Endothelial cell of umbilical vein (primary cell): ENCODE data around the gene GIMAP8. TPM values are rescaled to one million over a fixed set of nuclear protein-coding genes. Genes with fewer than 3 reads are reported as not detected.

ENCODE experiments used
- BruUV-seq: library from RNA; stranded (reverse); fragments of 400-500 nt; replicated peaks from 2 replicates; lab custom pipeline; 2021; lab: Mats Ljungman, UMichigan
- CTCF ChIA-PET: fragments of 300-600, 350-600 bp; sonication (Branson Sonifier 250); formaldehyde crosslinking; loops from one replicate; lab custom pipeline; 2021; ENCODE audit warnings: antibody characterized with exemption, inconsistent platforms; lab: Charles Lee
- POLR2A ChIA-PET: fragments of 300-600, 350-600 bp; sonication (Branson Sonifier 250); formaldehyde crosslinking; loops from one replicate; lab custom pipeline; 2021; ENCODE audit warnings: antibody characterized with exemption, inconsistent platforms; lab: Charles Lee
- DNase-seq: peaks from one replicate; pipeline ENCODE4 v3.0.0-alpha.2; 2011; ENCODE audit warnings: low read depth, low spot score
- FAIRE-seq: peaks from 2 replicates; lab custom pipeline; 2011; peaks lifted over from hg19 to GRCh38; lab: Jason Lieb, UNC
- H2AFZ ChIP-seq: 2 replicates; pipeline ENCODE4 v1.6.0; 2012; ENCODE audit warnings: low read depth, low read length, control low read depth, inconsistent platforms
- H3K27ac ChIP-seq: 2 replicates; pipeline ENCODE4 v1.5.1; 2011; ENCODE audit warnings: low read depth, mild to moderate bottlenecking, control low read depth, low read length, moderate library complexity; ENCODE audit not compliant: insufficient read depth
- H3K27me3 ChIP-seq, 2 experiments: 2 replicates each; pipeline versions ENCODE4 v1.6.0 to v1.6.1; 2011; ENCODE audit warnings: low read length in 2 of 2, mixed read lengths in 1 of 2; ENCODE audit not compliant: control insufficient read depth in 2 of 2, insufficient read depth in 2 of 2
- H3K36me3 ChIP-seq, 2 experiments: 2 replicates in 1 of 2; 3 replicates in 1 of 2; pipeline ENCODE4 v1.5.1; 2011; ENCODE audit warnings: low read length in 2 of 2, mild to moderate bottlenecking in 1 of 2, moderate library complexity in 1 of 2; ENCODE audit not compliant: control insufficient read depth in 2 of 2, insufficient read depth in 2 of 2; ENCODE audit errors: extremely low read depth in 1 of 2
- H3K4me1 ChIP-seq: 3 replicates; pipeline ENCODE4 v1.5.1; 2011; ENCODE audit warnings: mild to moderate bottlenecking, low read length; ENCODE audit not compliant: control insufficient read depth, insufficient read depth; ENCODE audit errors: extremely low read depth
- H3K4me2 ChIP-seq: 2 replicates; pipeline ENCODE4 v1.6.1; 2011; ENCODE audit warnings: low read length, control low read depth, mixed read lengths; ENCODE audit not compliant: insufficient read depth
- H3K4me3 ChIP-seq, 3 experiments: fragments of 200-600 bp in 1 of 3; sonication (generic), shearing (Covaris generic) in 1 of 3; replicated peaks in 1 of 3; 2 replicates each; pipeline ENCODE4 v1.5.1; 2011 to 2016; ENCODE audit warnings: control low read depth in 3 of 3, low read length in 3 of 3, mild to moderate bottlenecking in 2 of 3, inconsistent platforms in 1 of 3, low read depth in 1 of 3, moderate library complexity in 1 of 3; ENCODE audit not compliant: insufficient read depth in 1 of 3
- H3K79me2 ChIP-seq: 2 replicates; pipeline ENCODE4 v1.6.0; 2012; ENCODE audit warnings: low read length, inconsistent platforms; ENCODE audit not compliant: control insufficient read depth, insufficient read depth
- H3K9ac ChIP-seq: replicated peaks from 2 replicates; pipeline ENCODE3; 2011; ENCODE audit warnings: low read length, control low read depth; ENCODE audit not compliant: insufficient read depth; ENCODE audit errors: extremely low read depth
- H3K9me1 ChIP-seq: replicated peaks from 3 replicates; pipeline ENCODE4 v1.6.0; 2011; ENCODE audit warnings: mild to moderate bottlenecking, low read length; ENCODE audit not compliant: control insufficient read depth, insufficient read depth; ENCODE audit errors: extremely low read depth
- H3K9me3 ChIP-seq: replicated peaks from 2 replicates; pipeline ENCODE4 v1.5.1; 2012; ENCODE audit warnings: low read length, inconsistent platforms; ENCODE audit not compliant: control insufficient read depth, insufficient read depth
- H4K20me1 ChIP-seq: replicated peaks from 2 replicates; pipeline ENCODE3; 2011; ENCODE audit warnings: mild to moderate bottlenecking, low read length; ENCODE audit not compliant: control insufficient read depth, insufficient read depth; ENCODE audit errors: extremely low read depth
- EZH2 ChIP-seq: IDR thresholded peaks from 2 replicates; pipeline ENCODE4 v1.6.1; 2012; ENCODE audit warnings: borderline replicate concordance, low read depth, mild to moderate bottlenecking, moderate library complexity, low read length, inconsistent platforms; ENCODE audit not compliant: severe bottlenecking
- FOS ChIP-seq: IDR thresholded peaks from 2 replicates; pipeline ENCODE4 v1.6.1; 2011; ENCODE audit warnings: mild to moderate bottlenecking, low read length, moderate library complexity, borderline replicate concordance; ENCODE audit not compliant: insufficient read depth
- GATA2 ChIP-seq: IDR thresholded peaks from 2 replicates; pipeline ENCODE4 v1.7.0; 2011; ENCODE audit warnings: low read depth, mild to moderate bottlenecking, moderate library complexity, mixed read lengths, low read length; ENCODE audit not compliant: insufficient read length, insufficient read depth
- JUN ChIP-seq: IDR thresholded peaks from 2 replicates; pipeline ENCODE4 v1.6.1; 2011; ENCODE audit warnings: borderline replicate concordance, low read depth; ENCODE audit not compliant: insufficient read length, insufficient read depth
- MYC ChIP-seq: IDR thresholded peaks from one replicate; pipeline ENCODE4 v1.6.1; 2011; ENCODE audit warnings: mild to moderate bottlenecking, low read depth, low read length
- POLR2A ChIP-seq: IDR thresholded peaks from 2 replicates; pipeline ENCODE4 v1.6.1; 2012; ENCODE audit warnings: low read depth, mild to moderate bottlenecking, control low read depth, low read length
- POLR2AphosphoS5 ChIP-seq: IDR thresholded peaks from 2 replicates; pipeline ENCODE4 v1.6.1; 2012; ENCODE audit warnings: low read depth, mild to moderate bottlenecking, control low read depth, low read length, moderate library complexity; ENCODE audit not compliant: insufficient read depth
- dilution Hi-C: fragments of 300-500 bp; cut with MboI; formaldehyde crosslinking; loops from one replicate; pipeline ENCODE4 v1.15.0; 2019; ENCODE audit warnings: low sequenced_read_pairs; ENCODE audit not compliant: extremely low pct_ligation_motif_present
- intact Hi-C: fragments of 100-400 bp; cut with micrococcal nuclease; formaldehyde crosslinking; loops from one replicate; pipeline ENCODE4 v1.10.0; 2022
- polyA plus RNA-seq, 4 experiments: library from polyadenylated mRNA; depleted of rRNA in 3 of 4; stranded (reverse) in 3 of 4; unstranded in 1 of 4; fragments of >200 nt; gene quantifications; 2 replicates each; pipeline versions ENCODE4 v1.2.1 to v1.2.3, GENCODE V29; 2011 to 2012; ENCODE audit warnings: missing spikeins in 1 of 4
- total RNA-seq: library from RNA; stranded (reverse); gene quantifications from 2 replicates; pipeline ENCODE4 v1.2.3, GENCODE V29; 2021
- TF ChIP-seq, protein P1 (sequence below), 2 donors: IDR thresholded peaks; 1 replicate in 1 of 2; 2 replicates in 1 of 2; pipeline ENCODE4 v1.5.1; 2011; ENCODE audit warnings: low read length in 2 of 2, mild to moderate bottlenecking in 2 of 2, moderate library complexity in 2 of 2, control low read depth in 1 of 2, inconsistent platforms in 1 of 2, low read depth in 1 of 2; ENCODE audit not compliant: insufficient read depth in 1 of 2; ENCODE audit errors: extremely low read depth in 1 of 2
- TF ChIP-seq, protein P2 (sequence below): IDR thresholded peaks from 2 replicates; pipeline ENCODE4 v1.6.1; 2011; ENCODE audit not compliant: insufficient read depth, insufficient read length

GIMAP8 gene
- total and polyA plus RNA-seq, 2 donors (not counting 3 experiments of a cell fraction or from before 2014, with no cell fraction given): 32.2 to 71.8 TPM

DNA sequence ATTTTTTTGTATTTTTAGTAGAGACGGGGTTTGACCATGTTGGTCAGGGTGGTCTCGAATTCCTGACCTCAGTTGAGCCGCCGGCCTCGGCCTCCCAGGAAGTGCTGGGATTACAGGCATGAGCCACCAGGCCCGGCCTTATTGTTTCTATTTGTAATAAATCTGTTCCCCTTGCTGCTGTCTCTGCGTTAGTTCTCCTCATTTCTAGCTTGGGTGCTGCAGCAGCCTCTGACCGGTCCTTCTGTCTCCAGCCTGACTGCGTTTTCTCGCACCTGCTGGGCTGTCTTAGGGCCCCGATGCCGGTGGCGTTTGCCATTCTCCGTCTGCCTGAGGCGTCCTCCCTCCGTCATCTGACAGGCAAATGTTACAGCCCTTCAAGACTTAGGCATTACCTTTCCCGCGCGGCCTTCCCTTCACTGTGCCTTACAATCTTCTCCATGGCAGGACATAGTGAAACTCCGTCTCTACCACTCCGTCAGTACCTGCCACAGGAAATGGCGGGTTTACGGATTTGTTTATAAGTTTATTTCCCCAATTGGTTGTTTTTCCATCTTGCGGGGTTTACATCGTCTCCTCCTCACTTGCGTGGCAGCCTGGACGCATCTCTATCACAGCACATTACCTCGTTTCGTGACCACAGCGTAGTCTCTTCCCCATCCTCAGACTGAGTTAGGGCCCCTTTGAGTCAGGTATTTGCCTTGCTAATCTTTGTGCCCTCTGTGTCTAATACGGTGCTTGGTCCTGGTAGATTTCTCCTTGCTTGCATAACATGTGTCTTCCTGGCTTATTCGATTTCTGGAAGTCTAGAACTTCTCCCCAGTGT, 2.3 kb upstream of the GIMAP8 start:
- no peaks in the 10 kb centered on the region for H3K36me3 ChIP-seq
- H3K9me1 ChIP-seq: no peaks in the 10 kb centered on the region
- no peaks in the 10 kb centered on the region for H3K9me3 ChIP-seq
- dilution Hi-C loops: no loop called here
- H3K79me2 ChIP-seq: peaks cover 22% of the 10 kb centered on the region
- H3K27me3 ChIP-seq: no peaks in the 10 kb centered on the region
- H3K4me1 ChIP-seq: peaks cover 30% of the 10 kb centered on the region
- ChIA-PET CTCF (interaction anchor here (0.7 to 7.1 kb wide), 46 partner anchors 10 to 541 kb away, joined by 3 to 120 read pairs (median 6); partner anchors contain the start of genes GIMAP1, GIMAP2, GIMAP4 and GIMAP5), POLR2A (no interaction called here)
- intact Hi-C loops: loop anchor here (1.0 kb wide), 4 partner anchors 290 to 429 kb away; no protein-coding TSS in a partner anchor
- TF ChIP-seq MYC (no peak), POLR2A (no peak), JUN (no peak), GATA2 (no peak), POLR2AphosphoS5 (no peak), FOS (no peak), EZH2 (no peak)
- TF ChIP-seq, protein P1, sequence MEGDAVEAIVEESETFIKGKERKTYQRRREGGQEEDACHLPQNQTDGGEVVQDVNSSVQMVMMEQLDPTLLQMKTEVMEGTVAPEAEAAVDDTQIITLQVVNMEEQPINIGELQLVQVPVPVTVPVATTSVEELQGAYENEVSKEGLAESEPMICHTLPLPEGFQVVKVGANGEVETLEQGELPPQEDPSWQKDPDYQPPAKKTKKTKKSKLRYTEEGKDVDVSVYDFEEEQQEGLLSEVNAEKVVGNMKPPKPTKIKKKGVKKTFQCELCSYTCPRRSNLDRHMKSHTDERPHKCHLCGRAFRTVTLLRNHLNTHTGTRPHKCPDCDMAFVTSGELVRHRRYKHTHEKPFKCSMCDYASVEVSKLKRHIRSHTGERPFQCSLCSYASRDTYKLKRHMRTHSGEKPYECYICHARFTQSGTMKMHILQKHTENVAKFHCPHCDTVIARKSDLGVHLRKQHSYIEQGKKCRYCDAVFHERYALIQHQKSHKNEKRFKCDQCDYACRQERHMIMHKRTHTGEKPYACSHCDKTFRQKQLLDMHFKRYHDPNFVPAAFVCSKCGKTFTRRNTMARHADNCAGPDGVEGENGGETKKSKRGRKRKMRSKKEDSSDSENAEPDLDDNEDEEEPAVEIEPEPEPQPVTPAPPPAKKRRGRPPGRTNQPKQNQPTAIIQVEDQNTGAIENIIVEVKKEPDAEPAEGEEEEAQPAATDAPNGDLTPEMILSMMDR (IDR thresholded peaks at IDR 0.05; ENCODE audit: extremely low read depth in 1 of 2, insufficient read depth in 1 of 2, low read depth in 1 of 2, low read length in 2 of 2): no peak
- TF ChIP-seq, protein P2, sequence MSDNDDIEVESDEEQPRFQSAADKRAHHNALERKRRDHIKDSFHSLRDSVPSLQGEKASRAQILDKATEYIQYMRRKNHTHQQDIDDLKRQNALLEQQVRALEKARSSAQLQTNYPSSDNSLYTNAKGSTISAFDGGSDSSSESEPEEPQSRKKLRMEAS: no peak
- H3K9ac ChIP-seq: no peak overlapping the region
- H2AFZ ChIP-seq: peak overlapping the region; percentile 28
- FAIRE-seq: no peak
- H3K27ac ChIP-seq: no peak overlapping the region
- H4K20me1 ChIP-seq: no peaks in the 10 kb centered on the region
- no peak for DNase-seq
- no peak overlapping the region for H3K4me2 ChIP-seq
- H3K4me3 ChIP-seq: no peak overlapping the region
- BruUV-seq: no TSS peak
